ENCODE measurements around the gene ZNF205. TPM values are rescaled to one million over a fixed set of nuclear protein-coding genes. Genes with fewer than 3 reads are reported as not detected.
A peak's percentile ranks its signal among the peaks of the same experiment; 100 is the strongest.
"Not testable (repeated sequence)": the region's sequence is repeated elsewhere in the genome, so short reads cannot be mapped to it uniquely, and the experiment has no call there.

Gene ZNF205
- total RNA-seq, 2 experiments from 2014 or later, result not detected

DNA sequence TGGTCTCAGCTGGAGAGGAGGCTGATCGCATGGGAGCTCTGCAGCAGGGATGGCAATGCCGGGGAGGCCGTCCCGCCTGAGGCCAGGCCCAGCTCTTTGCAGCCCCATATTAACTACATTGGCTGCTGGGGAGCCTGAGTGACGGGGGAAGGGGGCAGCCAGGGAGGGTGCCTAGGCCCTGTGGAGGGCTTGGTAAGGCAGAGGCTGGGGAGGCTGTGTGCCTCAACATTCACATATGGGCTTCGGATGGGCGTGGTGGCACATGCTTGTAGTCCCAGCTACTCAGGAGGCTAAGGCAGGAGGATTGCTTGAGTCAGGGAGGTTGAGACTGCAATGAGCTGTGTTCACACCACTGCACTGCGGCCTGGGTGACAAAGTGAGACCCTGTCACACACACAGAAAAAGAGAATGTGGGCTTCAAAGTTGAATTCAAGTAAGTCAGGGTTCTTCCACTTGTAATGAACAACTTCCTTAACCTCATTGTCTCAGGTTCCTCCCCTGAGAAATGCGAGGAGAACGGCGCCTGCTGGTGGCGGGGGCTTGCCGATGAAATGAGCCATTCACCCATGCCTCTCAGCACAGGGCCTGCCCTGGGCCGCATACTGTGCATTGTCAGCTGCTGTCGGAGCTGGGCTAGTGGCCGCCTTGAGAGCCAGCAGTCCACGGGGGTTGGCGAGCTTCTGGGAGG, 39.7 kb upstream of the ZNF205 start:
- H3K9me3 Mint-ChIP-seq, H3K27me3 Mint-ChIP-seq: not testable (repeated sequence)
- DNase-seq, result peak; percentile 76
- POLR2A ChIA-PET, result interaction anchor here (1.5 to 6.7 kb wide), 2 partner anchors 7 to 56 kb away, joined by 5 to 187 read pairs; partner anchors contain the start of gene IL32
- Mint-ChIP-seq H3K27ac (peak overlapping the region; percentile 100), H3K4me1 (peaks cover 87% of the 10 kb centered on the region), H3K36me3 (ENCODE audit: low read depth) (peaks cover 42% of the 10 kb centered on the region), H3K4me3 (peak overlapping the region; percentile 77)
- CTCF ChIA-PET, result interaction anchor here (1.0 to 6.2 kb wide), 2 partner anchors 10 to 57 kb away, joined by 3 to 62 read pairs; no protein-coding TSS in a partner anchor

DNA sequence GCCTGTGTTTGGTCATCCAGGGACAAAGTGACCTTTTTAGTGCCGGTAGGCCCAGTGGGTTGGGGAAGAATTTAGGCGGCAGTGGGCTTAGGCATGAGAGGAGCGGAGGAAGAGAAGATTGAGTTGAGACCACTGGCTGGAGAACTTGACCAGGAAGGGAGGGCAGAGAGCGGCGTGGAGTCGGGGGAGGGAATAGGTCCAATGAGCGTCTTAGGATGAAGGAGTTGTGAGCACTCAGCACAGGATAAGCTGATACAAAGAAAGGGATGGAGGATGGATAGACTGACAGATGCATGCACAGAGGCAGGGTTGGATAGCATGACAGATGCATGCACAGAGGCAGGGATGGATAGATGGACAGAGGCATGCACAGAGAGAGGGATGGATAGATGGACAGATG, 38.9 kb upstream of the ZNF205 start:
- H3K9me3 Mint-ChIP-seq, result peaks cover 2% of the 10 kb centered on the region
- no peak for DNase-seq
- CTCF ChIA-PET, result interaction anchor here (1.0 to 6.2 kb wide), 2 partner anchors 9 to 56 kb away, joined by 3 to 62 read pairs; no protein-coding TSS in a partner anchor

DNA sequence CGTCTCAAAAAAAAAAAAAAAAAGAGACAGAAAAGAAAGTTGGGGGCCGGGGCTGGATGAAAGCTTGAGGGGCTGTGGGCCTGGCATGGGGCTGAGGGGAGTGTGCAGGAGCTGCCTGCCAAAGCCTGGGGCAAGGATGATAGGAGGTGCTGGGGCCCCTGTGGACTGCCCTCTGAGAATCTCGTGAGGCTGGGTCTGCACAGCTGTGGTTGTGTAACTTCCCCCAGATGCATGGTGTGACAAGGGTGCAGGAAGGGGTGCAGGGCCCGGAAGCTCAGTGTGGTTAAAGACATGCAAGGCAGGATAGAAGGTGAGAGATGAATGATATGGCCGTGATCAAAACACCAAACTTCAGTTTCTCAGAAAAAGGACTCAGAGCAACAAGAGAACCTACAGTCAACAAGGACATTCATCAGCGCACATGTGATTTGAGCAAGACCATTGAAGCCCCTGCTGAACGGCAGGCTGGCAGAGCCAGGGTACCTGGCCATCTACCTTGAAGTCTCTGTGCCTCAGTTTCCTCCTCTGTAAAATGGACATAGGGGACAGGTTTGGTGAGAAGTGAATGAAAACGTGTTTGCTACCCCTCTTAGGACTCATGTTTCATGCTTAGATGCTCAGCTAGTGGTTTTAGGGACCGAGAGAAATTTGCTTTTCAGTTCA, 37.4 kb upstream of the ZNF205 start:
- Mint-ChIP-seq H3K27me3 (no peaks in the 10 kb centered on the region), H3K4me3 (peak overlapping the region; percentile 77), H3K9me3 (peaks cover 9% of the 10 kb centered on the region), H3K36me3 (ENCODE audit: low read depth) (peaks cover 39% of the 10 kb centered on the region), H3K27ac (peak overlapping the region; percentile 100), H3K4me1 (peaks cover 88% of the 10 kb centered on the region)
- DNase-seq, result peak; percentile 94
- ChIA-PET POLR2A (interaction anchor here (0.6 to 6.7 kb wide), 24 partner anchors 10 to 324 kb away, joined by 3 to 187 read pairs (median 6); partner anchors contain the start of genes IL32, MMP25, ZNF213 and ZNF263), CTCF (interaction anchor here (0.6 to 6.2 kb wide), 18 partner anchors 9 to 109 kb away, joined by 3 to 62 read pairs (median 4); partner anchors contain the start of genes IL32, ZNF213 and ZSCAN10)

More for the DNA sequence above, 38.9 kb upstream of the ZNF205 start:
- POLR2A ChIA-PET, result interaction anchor here (1.5 to 6.7 kb wide), 4 partner anchors 8 to 56 kb away, joined by 5 to 187 read pairs (median 66); partner anchors contain the start of genes IL32 and MMP25
- H3K4me3 Mint-ChIP-seq, result peak overlapping the region; percentile 77
- peaks cover 41% of the 10 kb centered on the region for H3K36me3 Mint-ChIP-seq (ENCODE audit: low read depth)
- peaks cover 90% of the 10 kb centered on the region for H3K4me1 Mint-ChIP-seq
- no peaks in the 10 kb centered on the region for H3K27me3 Mint-ChIP-seq
- peak overlapping the region; percentile 100 for H3K27ac Mint-ChIP-seq

DNA sequence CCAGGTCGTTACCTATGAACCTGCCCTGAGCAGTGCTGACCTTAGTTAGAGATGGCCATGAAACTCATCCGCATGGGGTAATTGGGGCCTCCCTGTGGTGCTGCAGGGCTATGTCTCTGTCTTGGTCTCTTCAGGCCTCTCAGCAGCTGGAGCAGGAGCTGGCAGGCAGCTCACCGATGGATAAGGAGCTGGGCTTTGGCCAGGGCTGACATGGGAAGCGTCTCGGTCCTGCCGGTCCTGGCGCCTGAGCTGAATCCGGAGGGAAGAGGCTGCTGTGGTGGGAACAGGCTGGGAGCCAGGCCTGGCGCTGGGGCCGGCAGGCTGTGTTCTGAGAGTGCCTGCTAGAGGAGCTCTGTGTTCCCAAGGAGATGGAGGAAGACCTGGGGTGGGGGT, 36.9 kb upstream of the ZNF205 start:
- peaks cover 10% of the 10 kb centered on the region for H3K9me3 Mint-ChIP-seq
- DNase-seq, result peak; percentile 47

DNA sequence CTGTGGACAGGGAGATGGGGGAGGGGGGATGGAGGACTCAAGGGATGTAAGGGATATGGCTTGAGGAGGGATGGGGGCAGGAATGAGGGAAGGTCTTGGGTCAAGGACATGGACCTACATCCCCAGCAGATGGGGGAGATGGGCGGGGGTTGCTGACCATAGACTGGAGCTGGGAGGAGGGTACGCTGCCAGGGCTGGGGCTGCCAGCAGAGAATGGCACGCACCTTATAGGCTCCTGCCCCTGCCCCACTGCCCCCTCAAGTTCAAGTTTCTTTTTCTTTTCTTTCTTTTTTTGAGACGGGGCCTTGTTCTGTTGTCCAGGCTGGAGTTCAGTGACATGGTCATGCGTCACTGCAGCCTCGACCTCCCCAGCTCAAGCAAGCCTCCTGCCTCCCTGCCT, 36.4 kb upstream of the ZNF205 start:
- Mint-ChIP-seq H3K27ac (peak overlapping the region; percentile 100), H3K4me3 (peak overlapping the region; percentile 77), H3K36me3 (ENCODE audit: low read depth) (peaks cover 38% of the 10 kb centered on the region), H3K9me3 (peaks cover 13% of the 10 kb centered on the region), H3K4me1 (peaks cover 83% of the 10 kb centered on the region)
- DNase-seq, H3K27me3 Mint-ChIP-seq: not testable (repeated sequence)
- ChIA-PET CTCF (interaction anchor here (0.6 to 6.2 kb wide), 8 partner anchors 10 to 105 kb away, joined by 3 to 62 read pairs (median 12); no protein-coding TSS in a partner anchor), POLR2A (interaction anchor here (0.7 to 6.7 kb wide), 18 partner anchors 9 to 208 kb away, joined by 3 to 187 read pairs (median 12); partner anchors contain the start of genes IL32, MMP25, ZNF213 and ZNF263)

More for the DNA sequence above, 36.9 kb upstream of the ZNF205 start:
- peaks cover 35% of the 10 kb centered on the region for H3K36me3 Mint-ChIP-seq (ENCODE audit: low read depth)
- CTCF ChIA-PET, result interaction anchor here (0.6 to 6.2 kb wide), 11 partner anchors 10 to 84 kb away, joined by 3 to 62 read pairs (median 7); partner anchors contain the start of gene IL32
- peaks cover 84% of the 10 kb centered on the region for H3K4me1 Mint-ChIP-seq
- H3K4me3 Mint-ChIP-seq, result peak overlapping the region; percentile 77
- H3K27ac Mint-ChIP-seq, result peak overlapping the region; percentile 100
- H3K27me3 Mint-ChIP-seq, result no peaks in the 10 kb centered on the region
- POLR2A ChIA-PET, result interaction anchor here (0.7 to 6.7 kb wide), 24 partner anchors 10 to 208 kb away, joined by 3 to 187 read pairs (median 6); partner anchors contain the start of genes IL32, MMP25, ZNF213 and ZNF263

DNA sequence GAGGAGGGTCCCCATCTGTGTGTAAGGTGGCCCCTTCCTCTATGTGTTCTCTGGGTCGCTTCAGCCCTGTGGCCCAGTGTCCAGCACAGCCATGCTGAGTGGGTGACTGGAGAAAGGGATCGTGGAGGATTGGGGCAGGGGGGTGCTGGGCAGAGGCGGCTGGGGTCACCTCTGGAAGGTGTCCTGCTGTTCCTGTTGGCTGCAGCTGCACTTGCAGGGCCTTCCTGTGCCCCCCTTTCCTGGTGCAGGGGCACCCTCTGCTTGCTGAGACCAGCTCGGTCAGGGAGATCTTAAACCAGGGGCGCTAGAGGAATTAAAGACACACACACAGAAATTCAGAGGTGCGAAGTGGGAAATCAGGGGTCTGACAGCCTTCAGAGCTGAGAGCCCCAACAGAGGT, 35.8 kb upstream of the ZNF205 start:
- peak overlapping the region; percentile 77 for H3K4me3 Mint-ChIP-seq
- peaks cover 81% of the 10 kb centered on the region for H3K4me1 Mint-ChIP-seq
- peaks cover 40% of the 10 kb centered on the region for H3K36me3 Mint-ChIP-seq (ENCODE audit: low read depth)
- H3K27me3 Mint-ChIP-seq, result no peaks in the 10 kb centered on the region
- H3K9me3 Mint-ChIP-seq, result peaks cover 16% of the 10 kb centered on the region
- peak overlapping the region; percentile 100 for H3K27ac Mint-ChIP-seq
- DNase-seq, result no peak
- POLR2A ChIA-PET, result interaction anchor here (1.0 to 6.7 kb wide), 16 partner anchors 9 to 433 kb away, joined by 3 to 187 read pairs (median 18); partner anchors contain the start of genes IL32, MMP25, TNFRSF12A and ZNF213
- CTCF ChIA-PET, result interaction anchor here (0.7 to 6.2 kb wide), 10 partner anchors 9 to 56 kb away, joined by 3 to 62 read pairs (median 8); partner anchors contain the start of gene TNFRSF12A

DNA sequence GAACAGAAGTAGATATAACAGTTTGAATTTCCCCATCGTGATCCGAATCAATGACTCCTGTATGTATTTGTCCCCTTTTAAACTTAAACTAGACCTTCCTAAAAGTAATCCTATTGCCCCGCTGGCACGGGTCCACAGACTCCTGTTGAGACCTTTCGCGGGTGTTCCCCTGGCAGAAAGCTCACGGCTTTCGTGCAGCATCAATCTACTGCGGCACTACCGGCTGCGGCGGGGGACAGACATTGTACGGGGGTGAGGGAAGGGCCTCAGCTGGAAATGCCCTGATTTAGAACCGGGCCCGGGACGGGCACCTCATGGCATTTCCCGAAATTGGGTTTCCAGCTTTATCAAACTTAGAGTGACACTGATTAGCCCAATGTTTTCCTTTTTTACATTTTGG, 32.4 kb upstream of the ZNF205 start:
- H3K4me3 Mint-ChIP-seq, result no peak overlapping the region
- peaks cover 63% of the 10 kb centered on the region for H3K4me1 Mint-ChIP-seq
- H3K36me3 Mint-ChIP-seq (ENCODE audit: low read depth), result peaks cover 37% of the 10 kb centered on the region
- ChIA-PET POLR2A (interaction anchor here (0.6 to 1.6 kb wide), 6 partner anchors 11 to 100 kb away, joined by 3 to 8 read pairs (median 4); partner anchors contain the start of genes IL32, PKMYT1 and ZNF213), CTCF (interaction anchor here (1.6 to 1.7 kb wide), 3 partner anchors 13 to 49 kb away, joined by 3 to 11 read pairs (median 6); no protein-coding TSS in a partner anchor)
- H3K27ac Mint-ChIP-seq, result peak overlapping the region; percentile 9
- H3K9me3 Mint-ChIP-seq, result peaks cover 16% of the 10 kb centered on the region
- no peak for DNase-seq
- no peaks in the 10 kb centered on the region for H3K27me3 Mint-ChIP-seq

DNA sequence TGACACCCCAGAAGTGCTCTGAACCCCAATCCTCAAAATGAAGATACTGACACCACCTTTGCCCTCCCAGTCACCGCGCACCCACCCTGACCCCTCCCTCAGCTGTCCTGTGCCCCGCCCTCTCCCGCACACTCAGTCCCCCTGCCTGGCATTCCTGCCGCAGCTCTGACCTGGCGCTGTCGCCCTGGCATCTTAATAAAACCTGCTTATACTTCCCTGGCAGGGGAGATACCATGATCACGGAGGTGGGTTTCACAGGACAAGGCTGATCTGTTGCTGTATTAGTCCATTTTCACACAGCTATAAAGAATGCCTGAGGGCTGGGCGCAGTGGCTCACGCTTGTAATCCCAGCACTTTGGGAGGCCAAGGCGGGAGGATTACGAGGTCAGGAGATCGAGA, 30.4 kb upstream of the ZNF205 start:
- POLR2A ChIA-PET, H3K27ac Mint-ChIP-seq, H3K4me3 Mint-ChIP-seq: not testable (repeated sequence)

DNA sequence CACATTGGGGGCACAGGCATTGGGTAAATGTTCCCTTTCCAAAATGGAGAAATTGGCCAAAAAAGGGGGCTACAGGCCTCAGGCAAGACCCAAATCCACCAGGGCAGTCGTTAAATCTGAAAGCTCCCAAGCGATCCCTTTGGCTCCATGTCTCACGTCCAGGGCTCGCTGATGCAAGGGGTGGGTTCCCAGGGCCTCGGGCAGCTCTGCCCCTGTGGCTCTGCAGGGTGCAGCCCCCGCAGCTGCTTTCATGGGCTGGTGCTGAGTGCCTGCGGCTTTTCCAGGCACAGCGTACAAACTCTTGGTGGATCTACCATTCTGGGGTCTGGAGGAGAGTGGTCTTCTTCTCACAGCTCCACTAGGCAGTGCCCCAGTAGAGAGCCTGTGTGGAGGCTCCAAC, 29.0 kb upstream of the ZNF205 start:
- DNase-seq, H3K4me3 Mint-ChIP-seq, H3K27ac Mint-ChIP-seq, H3K27me3 Mint-ChIP-seq: not testable (repeated sequence)
- Mint-ChIP-seq H3K4me1 (peaks cover 52% of the 10 kb centered on the region), H3K9me3 (peaks cover 14% of the 10 kb centered on the region), H3K36me3 (ENCODE audit: low read depth) (peaks cover 22% of the 10 kb centered on the region)
- POLR2A ChIA-PET, result interaction anchor here (0.8 kb wide), 1 partner anchor 41 kb away, joined by 3 read pairs; no protein-coding TSS in a partner anchor
- CTCF ChIA-PET, result interaction anchor here (1.3 to 1.9 kb wide), 2 partner anchors 12 to 18 kb away, joined by 4 to 7 read pairs; no protein-coding TSS in a partner anchor

More for the DNA sequence above, 30.4 kb upstream of the ZNF205 start:
- Mint-ChIP-seq H3K4me1 (peaks cover 55% of the 10 kb centered on the region), H3K36me3 (ENCODE audit: low read depth) (peaks cover 31% of the 10 kb centered on the region), H3K9me3 (peaks cover 16% of the 10 kb centered on the region)
- CTCF ChIA-PET, result interaction anchor here (0.7 to 1.0 kb wide), 2 partner anchors 8 to 54 kb away, joined by 3 read pairs; no protein-coding TSS in a partner anchor
- not testable (repeated sequence) for H3K27me3 Mint-ChIP-seq, DNase-seq

DNA sequence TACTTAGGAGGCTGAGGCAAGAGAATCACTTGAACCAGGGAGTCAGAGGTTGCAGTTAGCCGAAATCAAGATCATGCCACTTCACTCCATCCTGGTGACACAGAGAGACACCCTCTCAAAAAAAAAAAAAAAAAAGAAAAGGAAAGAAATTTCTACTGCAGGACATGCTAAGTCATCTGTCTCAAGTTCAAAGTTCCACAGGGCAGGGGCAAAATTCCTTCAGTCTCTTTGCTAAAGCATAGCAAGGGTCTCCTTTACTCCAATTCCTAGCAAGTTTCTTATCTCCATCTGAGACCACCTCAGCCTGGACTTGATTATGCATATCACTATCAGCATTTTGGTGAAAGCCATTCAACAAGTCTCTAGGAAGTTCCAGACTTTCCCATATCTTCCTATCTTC, 27.9 kb upstream of the ZNF205 start:
- ChIA-PET CTCF (interaction anchor here (0.7 to 3.8 kb wide), 5 partner anchors 8 to 42 kb away, joined by 3 to 16 read pairs (median 4); no protein-coding TSS in a partner anchor), POLR2A (interaction anchor here (1.0 to 1.6 kb wide), 2 partner anchors 8 to 16 kb away, joined by 4 read pairs; no protein-coding TSS in a partner anchor)
- H3K27ac Mint-ChIP-seq, result no peak overlapping the region
- H3K36me3 Mint-ChIP-seq (ENCODE audit: low read depth), result peaks cover 14% of the 10 kb centered on the region
- H3K27me3 Mint-ChIP-seq, result no peaks in the 10 kb centered on the region
- H3K4me1 Mint-ChIP-seq, result peaks cover 47% of the 10 kb centered on the region
- DNase-seq, result no peak
- peaks cover 13% of the 10 kb centered on the region for H3K9me3 Mint-ChIP-seq
- H3K4me3 Mint-ChIP-seq, result no peak overlapping the region

DNA sequence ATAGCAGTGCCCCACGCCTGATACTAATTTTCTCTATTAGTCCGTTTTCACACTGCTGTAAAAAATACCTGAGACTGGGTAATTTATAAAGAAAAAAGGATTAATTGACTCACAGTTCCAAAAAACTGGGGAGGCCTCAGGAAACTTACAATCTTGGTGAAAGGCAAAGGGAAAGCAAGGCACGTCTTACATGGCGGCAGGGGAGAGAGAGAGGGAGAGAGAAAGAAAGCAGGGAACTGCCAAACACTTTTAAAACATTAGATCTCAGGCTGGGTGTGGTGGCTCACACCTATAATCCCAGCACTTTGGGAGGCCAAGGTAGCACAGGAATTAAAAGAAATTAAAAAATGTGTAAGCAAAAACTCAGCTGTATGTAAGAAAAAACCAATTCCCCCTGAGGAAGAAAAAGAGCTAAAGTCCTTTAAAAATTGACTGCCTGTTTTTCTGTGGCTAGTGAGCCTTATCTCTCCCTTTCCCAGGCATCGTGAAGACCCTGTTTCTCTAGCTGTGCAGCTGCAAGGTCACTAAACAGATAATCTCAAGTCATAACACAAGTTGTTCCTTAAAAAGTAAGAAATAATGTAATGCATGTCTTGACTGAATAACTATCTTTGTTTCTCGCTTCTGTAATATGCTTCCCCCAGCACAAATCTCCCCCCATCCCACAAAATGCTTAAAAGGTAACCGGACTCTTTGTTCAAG, 27.3 kb upstream of the ZNF205 start:
- peaks cover 42% of the 10 kb centered on the region for H3K4me1 Mint-ChIP-seq
- no peaks in the 10 kb centered on the region for H3K27me3 Mint-ChIP-seq
- H3K27ac Mint-ChIP-seq, result no peak overlapping the region
- no peak for DNase-seq
- no peak overlapping the region for H3K4me3 Mint-ChIP-seq
- ChIA-PET CTCF (interaction anchor here (1.1 to 3.8 kb wide), 3 partner anchors 9 to 45 kb away, joined by 3 to 16 read pairs (median 10); no protein-coding TSS in a partner anchor), POLR2A (interaction anchor here (1.0 to 1.6 kb wide), 2 partner anchors 9 to 17 kb away, joined by 4 read pairs; no protein-coding TSS in a partner anchor)
- H3K36me3 Mint-ChIP-seq (ENCODE audit: low read depth), result peaks cover 8% of the 10 kb centered on the region
- peaks cover 6% of the 10 kb centered on the region for H3K9me3 Mint-ChIP-seq

Data from activated CD4-positive, alpha-beta memory T cell treated with anti-CD3 and anti-CD28 coated beads, Interleukin-2, amount 10 ng/mL, durations not matched to agents 7 days and 5 days (primary cell).